Activated naive CD4-positive, alpha-beta T cell treated with anti-CD3 and anti-CD28 coated beads, Interleukin-2, amount 50 U/mL, for 72 hours (primary cell): ENCODE data around the gene PPIF. TPM values are rescaled to one million over a fixed set of nuclear protein-coding genes. Genes with fewer than 3 reads are reported as not detected.

Experiments used
- ATAC-seq, 2 donors: fragments of 150-1000 bp; cut with Tn5 transposase; 2 replicates each; pipeline ENCODE4 v1.10.0; 2021; ENCODE audit warnings: mild to moderate bottlenecking in 2 of 2, moderate library complexity in 2 of 2
- DNase-seq, 2 donors: peaks; one replicate each; pipeline ENCODE4 v3.0.0; 2021 to 2022; ENCODE audit warnings: low spot score in 2 of 2
- H3K27ac Mint-ChIP-seq, 2 donors: one replicate each; pipeline ENCODE4 v1.8.0; 2022; ENCODE audit warnings: mild to moderate bottlenecking in 2 of 2, mixed read lengths in 2 of 2
- H3K36me3 Mint-ChIP-seq, 2 donors: one replicate each; pipeline ENCODE4 v1.8.0; 2022; ENCODE audit warnings: mixed read lengths in 2 of 2
- H3K9me3 Mint-ChIP-seq, 2 donors: one replicate each; pipeline ENCODE4 v1.8.0; 2022; ENCODE audit warnings: mixed read lengths in 2 of 2
- total RNA-seq, 2 donors: library from RNA; stranded (reverse); gene quantifications; one replicate each; pipeline ENCODE4 v1.2.3, GENCODE V29; 2022

The PPIF gene
- total RNA-seq, 2 donors from 2014 or later = 60.2 to 144 TPM

DNA sequence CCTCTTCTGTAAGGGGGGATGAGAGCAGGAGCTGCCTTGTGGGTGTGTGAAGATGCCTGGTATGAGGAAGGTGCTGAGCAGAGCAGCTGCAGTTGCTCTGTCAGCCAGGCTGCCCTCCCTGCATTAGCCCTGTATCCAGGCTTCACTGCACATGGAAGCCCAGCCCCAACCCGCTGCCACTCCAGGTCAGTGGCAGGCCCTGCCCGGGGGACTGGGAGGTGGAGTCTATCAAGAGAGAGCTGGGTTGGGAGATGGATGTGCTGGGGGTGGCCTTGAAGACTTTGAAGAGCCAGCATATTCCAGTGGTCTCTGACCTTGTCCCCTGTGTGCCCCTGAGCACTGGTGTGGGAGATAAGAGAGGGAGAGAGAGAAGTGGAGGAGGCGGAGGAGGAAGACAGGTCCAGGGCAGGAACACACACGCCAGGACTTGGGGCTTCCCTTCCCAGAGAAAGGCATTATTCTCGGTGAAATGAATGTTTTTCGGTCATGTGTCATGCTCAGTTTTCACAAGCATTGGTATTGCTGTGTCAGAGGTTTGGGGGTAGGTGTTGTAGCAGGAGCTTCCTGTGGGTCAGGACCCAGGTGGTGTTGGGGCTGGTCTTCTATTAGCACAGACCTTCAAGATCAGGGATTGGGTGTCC lies 2.6 kb downstream of the PPIF start:
- no peaks in the 10 kb centered on the region for H3K9me3 Mint-ChIP-seq
- peak in 1 of 2 donors; percentile 49 for DNase-seq
- peaks cover 53 to 58% of the 10 kb centered on the region in 2 donors for H3K36me3 Mint-ChIP-seq
- no peak for ATAC-seq
- peak overlapping the region; percentile 96 for H3K27ac Mint-ChIP-seq

DNA sequence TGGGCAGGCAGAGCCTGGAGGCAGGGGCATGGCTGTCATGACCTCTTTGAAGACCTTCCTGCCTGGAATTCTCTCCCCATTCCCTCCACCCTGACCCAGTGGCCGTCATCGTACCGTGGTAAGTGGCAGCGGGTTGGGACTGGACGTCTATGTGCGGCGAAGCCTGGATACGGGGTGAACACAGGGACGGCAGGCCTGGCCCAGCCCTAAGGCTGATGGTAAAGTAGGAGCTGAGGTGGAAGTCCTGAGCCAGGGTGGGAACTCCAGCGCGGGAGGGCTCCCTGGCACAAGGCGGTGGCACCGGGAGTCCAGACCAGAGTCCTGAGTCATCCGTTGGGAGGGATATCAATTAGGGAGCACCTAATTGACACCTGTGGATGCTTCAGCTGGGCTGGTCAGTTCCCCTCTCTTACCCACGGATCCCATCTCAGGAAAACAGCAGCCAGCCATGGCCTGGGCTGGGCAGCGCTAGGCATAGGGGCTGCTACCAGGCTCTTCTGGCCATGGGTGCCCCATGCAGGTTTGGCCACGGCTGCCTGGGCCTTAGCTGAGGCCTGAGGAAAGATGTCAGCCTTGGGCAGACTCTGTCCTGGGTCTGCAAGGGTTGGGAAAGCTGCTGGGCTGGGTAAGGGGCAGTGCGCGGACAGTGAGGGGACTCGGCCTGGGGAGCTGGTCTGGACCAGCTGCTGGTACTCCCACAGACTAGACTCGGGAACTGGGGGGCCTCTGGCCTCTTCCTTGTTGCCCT lies 3.3 kb downstream of the PPIF start:
- ATAC-seq (no peak), DNase-seq (peak; percentile 3 to 47)
- H3K9me3 Mint-ChIP-seq = no peaks in the 10 kb centered on the region
- peaks cover 57 to 65% of the 10 kb centered on the region in 2 donors for H3K36me3 Mint-ChIP-seq
- peak overlapping the region; percentile 96 for H3K27ac Mint-ChIP-seq

DNA sequence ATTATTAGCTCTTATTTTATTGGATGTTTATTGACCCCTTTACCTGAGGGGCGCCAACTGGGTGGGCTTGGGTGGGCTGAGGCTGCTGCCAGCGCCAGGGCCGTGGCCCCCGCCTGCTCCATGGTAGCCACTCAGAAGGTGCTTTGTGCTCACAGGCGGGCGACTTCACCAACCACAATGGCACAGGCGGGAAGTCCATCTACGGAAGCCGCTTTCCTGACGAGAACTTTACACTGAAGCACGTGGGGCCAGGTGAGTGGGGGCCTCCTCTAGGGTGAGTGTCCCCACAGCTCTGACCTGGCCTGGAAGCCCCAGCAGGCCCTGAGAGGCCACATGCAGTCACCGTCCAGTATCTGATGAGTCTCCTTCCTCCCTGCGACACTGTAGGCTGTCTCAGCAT lies 4.1 kb downstream of the PPIF start:
- H3K36me3 Mint-ChIP-seq = peaks cover 61 to 68% of the 10 kb centered on the region in 2 donors
- H3K9me3 Mint-ChIP-seq = no peaks in the 10 kb centered on the region
- no peak for ATAC-seq
- DNase-seq = peak; percentile 1 to 44
- no peak overlapping the region for H3K27ac Mint-ChIP-seq

DNA sequence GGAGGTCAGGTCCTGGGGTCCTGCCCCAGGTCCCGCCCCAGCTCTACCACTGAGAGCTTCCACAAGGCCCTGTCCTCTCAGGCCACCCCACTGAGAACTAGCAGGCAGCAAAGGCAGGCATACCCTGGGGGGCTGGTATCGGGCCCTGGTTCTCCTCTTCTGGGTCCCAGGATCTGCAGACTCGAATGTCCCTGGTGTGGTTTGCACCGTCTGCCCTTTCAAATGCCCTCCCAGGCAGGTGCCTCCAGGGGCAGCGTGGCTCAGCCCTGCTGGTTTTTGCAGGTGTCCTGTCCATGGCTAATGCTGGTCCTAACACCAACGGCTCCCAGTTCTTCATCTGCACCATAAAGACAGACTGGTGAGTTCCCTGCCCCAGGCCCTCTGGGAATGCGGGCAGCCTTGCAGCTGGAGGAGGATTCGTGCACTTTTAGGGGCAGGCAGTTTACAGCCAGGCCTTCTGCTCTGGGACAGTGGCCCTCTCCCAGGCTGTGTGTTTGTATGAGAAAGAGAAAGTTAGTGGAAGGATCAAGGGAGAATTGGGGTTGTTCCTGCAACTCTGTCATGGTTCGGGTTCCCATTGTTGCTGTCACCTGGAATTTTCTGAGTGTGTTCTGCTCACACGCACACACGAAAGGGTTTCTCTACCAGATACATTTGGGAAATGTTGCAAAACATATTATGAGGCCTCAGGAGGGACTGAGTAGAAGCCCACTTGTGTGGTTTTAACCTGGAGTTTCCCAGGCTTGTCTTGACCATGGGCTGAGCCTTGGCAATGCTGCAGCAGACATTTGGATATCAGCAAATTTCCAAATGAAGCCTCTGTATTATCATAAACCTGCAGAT lies 5.0 kb downstream of the PPIF start:
- ATAC-seq (no peak), DNase-seq (peak; percentile 4 to 52)
- Mint-ChIP-seq H3K27ac (no peak overlapping the region), H3K9me3 (no peaks in the 10 kb centered on the region), H3K36me3 (peaks cover 61 to 74% of the 10 kb centered on the region in 2 donors)

DNA sequence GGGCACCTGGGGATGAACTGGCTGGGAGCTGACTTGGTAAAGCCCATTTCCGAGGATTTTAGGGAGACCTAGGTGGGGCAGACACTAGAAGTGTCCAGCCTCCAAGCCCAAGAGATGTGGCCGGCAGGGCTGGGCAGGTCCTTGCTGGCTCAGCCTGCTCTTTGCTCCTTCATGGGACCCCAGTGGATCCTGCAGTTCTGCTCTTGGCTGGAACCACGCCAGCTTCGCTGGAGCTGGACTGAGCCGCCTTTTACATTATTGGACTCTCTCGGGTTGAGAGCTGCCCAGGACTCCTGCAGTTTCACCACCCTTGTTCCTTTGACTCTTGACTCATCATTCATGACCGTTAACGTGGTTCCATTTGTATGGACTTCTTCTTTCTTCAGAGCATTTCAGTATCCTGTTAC lies 5.7 kb downstream of the PPIF start:
- ATAC-seq (no peak), DNase-seq (peak; percentile 2 to 53)
- H3K9me3 Mint-ChIP-seq = no peaks in the 10 kb centered on the region
- H3K27ac Mint-ChIP-seq = peak overlapping the region; percentile 16 to 50
- H3K36me3 Mint-ChIP-seq = peaks cover 60 to 73% of the 10 kb centered on the region in 2 donors

DNA sequence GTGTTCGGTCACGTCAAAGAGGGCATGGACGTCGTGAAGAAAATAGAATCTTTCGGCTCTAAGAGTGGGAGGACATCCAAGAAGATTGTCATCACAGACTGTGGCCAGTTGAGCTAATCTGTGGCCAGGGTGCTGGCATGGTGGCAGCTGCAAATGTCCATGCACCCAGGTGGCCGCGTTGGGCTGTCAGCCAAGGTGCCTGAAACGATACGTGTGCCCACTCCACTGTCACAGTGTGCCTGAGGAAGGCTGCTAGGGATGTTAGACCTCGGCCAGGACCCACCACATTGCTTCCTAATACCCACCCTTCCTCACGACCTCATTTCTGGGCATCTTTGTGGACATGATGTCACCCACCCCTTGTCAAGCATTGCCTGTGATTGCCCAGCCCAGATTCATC lies 6.5 kb downstream of the PPIF start:
- no peaks in the 10 kb centered on the region for H3K9me3 Mint-ChIP-seq
- peaks cover 52 to 66% of the 10 kb centered on the region in 2 donors for H3K36me3 Mint-ChIP-seq
- peak overlapping the region; percentile 16 to 50 for H3K27ac Mint-ChIP-seq

DNA sequence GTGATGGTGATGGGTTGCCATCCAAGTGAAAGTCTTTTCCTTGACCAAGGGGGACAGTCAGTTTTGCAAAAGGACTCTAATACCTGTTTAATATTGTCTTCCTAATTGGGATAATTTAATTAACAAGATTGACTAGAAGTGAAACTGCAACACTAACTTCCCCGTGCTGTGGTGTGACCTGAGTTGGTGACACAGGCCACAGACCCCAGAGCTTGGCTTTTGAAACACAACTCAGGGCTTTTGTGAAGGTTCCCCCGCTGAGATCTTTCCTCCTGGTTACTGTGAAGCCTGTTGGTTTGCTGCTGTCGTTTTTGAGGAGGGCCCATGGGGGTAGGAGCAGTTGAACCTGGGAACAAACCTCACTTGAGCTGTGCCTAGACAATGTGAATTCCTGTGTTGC lies 6.9 kb downstream of the PPIF start:
- Mint-ChIP-seq H3K36me3 (peaks cover 48 to 61% of the 10 kb centered on the region in 2 donors), H3K27ac (peak overlapping the region; percentile 16 to 77), H3K9me3 (no peaks in the 10 kb centered on the region)
- DNase-seq (peak in 1 of 2 donors; percentile 21), ATAC-seq (no peak)

More for the DNA sequence above, 6.5 kb downstream of the PPIF start:
- ATAC-seq (no peak), DNase-seq (peak in 1 of 2 donors; percentile 49)

DNA sequence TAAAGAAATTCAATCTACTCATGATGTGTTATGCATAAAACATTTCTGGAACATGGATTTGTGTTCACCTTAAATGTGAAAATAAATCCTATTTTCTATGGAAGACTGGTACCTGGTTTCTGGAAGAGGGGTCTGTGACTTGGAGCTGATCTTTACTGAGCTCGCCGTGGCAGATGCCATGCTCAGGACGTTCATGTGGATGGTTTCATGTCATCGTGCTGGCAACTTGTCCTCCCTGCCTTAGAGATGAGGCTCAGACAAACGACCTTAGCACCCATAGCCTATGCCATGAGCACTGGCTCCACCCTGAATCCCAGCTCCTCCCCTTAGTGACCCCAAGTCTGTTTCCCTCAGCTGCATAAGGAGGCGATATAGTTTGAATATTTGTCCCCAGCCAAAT lies 7.3 kb downstream of the PPIF start:
- H3K9me3 Mint-ChIP-seq = no peaks in the 10 kb centered on the region
- H3K27ac Mint-ChIP-seq = peak overlapping the region in 1 of 2 donors; percentile 77
- DNase-seq = peak in 1 of 2 donors; percentile 23
- H3K36me3 Mint-ChIP-seq = peaks cover 44 to 59% of the 10 kb centered on the region in 2 donors
- ATAC-seq = no peak

DNA sequence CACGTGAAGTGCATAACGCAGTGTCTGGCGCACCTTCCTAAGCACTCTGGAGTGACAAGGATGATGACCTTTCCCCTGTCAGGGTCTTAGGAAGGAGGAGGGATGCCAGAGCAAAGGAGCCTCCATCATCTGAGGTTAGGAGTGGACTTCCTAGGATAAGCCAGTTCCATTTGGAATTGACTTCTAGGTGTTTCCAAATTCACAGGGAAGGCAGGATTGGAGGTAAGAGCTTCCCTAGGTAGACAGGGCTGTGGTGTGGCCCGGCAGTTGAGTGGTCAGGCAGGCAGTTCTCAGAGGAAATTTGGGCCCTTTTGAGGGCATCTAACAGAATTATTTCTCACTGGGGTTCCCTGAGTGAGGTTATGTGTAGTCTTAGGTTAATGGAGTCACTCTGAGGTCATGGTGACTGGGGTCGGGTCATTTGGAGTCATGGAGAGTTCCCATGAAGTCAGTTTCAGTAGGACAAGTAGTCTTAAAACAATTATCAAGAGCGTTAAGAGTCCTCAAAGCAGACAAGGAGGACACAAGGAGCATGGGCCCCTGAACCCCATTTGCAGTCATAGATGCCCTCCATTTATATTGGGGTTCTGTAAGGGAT lies 8.2 kb downstream of the PPIF start:
- DNase-seq (peak; percentile 1 to 11), ATAC-seq (no peak)
- H3K9me3 Mint-ChIP-seq = no peaks in the 10 kb centered on the region
- peaks cover 36 to 52% of the 10 kb centered on the region in 2 donors for H3K36me3 Mint-ChIP-seq
- peak overlapping the region in 1 of 2 donors; percentile 53 for H3K27ac Mint-ChIP-seq

DNA sequence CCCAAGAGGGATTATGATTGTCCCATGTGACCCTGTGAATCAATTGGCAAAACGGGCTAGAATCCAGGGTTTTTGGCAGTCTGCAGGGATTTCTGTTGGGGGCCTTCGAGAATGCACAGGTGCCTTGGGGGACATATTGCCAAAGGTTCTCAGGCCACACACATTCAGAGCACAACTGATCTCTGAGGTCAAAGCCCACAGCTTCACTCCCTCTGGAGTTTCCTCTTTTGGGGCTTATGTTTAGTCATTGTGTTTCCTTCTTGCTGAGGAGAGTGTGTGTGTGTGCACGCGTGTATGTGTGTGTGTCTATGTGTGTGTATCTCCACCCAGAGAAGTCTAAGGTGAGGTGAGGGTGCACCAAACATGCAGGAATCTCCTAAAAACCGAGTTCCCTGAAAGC lies 8.8 kb downstream of the PPIF start:
- ATAC-seq (peak in 1 of 2 donors; percentile 47), DNase-seq (peak; percentile 3 to 42)
- no peak overlapping the region for H3K27ac Mint-ChIP-seq
- H3K9me3 Mint-ChIP-seq = no peaks in the 10 kb centered on the region
- peaks cover 36 to 52% of the 10 kb centered on the region in 2 donors for H3K36me3 Mint-ChIP-seq

DNA sequence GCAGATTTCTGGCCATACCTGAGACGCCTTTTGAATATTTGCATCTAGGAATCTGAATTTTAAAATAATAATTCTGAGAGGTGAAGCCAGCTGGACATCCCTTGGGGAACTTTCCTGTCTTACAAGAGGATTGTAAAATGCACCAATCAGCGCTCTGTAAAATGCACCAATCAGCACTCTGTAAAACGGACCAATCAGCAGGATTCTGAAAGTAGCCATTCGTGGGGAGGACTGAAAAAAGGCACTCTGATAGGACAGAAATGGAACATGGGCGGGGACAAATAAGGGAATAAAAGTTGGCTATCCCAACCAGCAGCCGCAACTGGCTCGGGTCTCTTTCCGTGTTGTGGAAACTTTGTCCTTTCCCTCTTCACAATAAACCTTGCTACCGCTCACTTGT lies 9.9 kb downstream of the PPIF start:
- DNase-seq = peak; percentile 0 to 25
- Mint-ChIP-seq H3K27ac (no peak overlapping the region), H3K36me3 (peaks cover 34 to 43% of the 10 kb centered on the region in 2 donors), H3K9me3 (no peaks in the 10 kb centered on the region)
- no peak for ATAC-seq

DNA sequence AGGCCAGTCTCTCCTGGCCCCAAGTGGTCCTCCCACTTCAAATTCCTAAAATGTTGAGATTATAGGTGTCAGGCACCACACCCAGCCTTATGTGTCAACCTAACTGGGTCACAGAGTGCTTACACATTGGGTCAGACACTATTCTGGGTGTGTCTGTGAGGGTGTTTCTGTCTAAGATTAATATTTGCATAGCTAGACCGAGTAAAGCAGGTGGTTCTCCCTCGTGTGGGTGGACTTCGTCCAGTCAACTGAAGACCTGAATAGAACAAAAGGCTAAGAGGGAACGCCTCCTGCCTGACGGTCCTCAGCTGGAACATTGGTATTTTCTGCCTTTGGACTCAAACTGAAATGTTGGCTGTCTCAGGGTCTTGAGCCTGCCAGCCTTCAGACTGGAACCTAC lies 11.5 kb downstream of the PPIF start:
- no peak overlapping the region for H3K27ac Mint-ChIP-seq
- H3K9me3 Mint-ChIP-seq = no peaks in the 10 kb centered on the region
- H3K36me3 Mint-ChIP-seq = peaks cover 17 to 27% of the 10 kb centered on the region in 2 donors
- DNase-seq (peak; percentile 0 to 28), ATAC-seq (no peak)

DNA sequence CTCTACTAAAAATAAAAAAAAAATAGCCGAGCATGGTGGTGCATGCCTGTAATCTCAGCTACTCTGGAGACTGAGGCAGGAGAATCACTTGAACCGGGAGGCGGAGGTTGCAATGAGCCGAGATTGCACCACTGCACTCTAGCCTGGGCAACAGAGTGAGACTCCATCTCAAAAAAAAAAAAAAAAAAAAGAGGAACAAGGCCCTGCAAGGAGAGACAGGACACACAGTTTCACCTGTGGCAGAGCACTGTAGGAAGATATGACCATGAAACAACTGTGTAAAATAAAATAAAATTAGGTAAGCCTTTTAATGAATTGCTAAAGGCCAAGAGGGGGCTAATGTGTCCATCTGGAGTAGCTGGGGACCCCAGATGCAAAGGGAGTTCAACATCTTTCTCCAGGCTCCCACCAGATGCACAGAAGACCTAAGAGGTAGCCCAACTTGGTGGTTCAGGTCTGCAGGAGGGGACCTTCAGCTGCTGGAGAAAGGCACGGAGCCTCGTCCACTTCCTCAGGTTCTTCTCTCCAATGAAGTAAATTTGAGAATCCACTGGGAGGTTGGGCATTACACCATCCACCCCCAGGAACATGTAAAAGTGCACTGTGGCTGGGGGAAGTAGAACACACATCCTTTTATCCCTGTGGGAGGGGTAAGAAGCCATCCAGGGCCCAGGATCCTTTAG lies 12.7 kb downstream of the PPIF start:
- peaks cover 8 to 16% of the 10 kb centered on the region in 2 donors for H3K36me3 Mint-ChIP-seq
- peaks cover 0 to 7% of the 10 kb centered on the region in 2 donors for H3K9me3 Mint-ChIP-seq
- DNase-seq (peak in 1 of 2 donors; percentile 3), ATAC-seq (no peak)
- H3K27ac Mint-ChIP-seq = no peak overlapping the region

DNA sequence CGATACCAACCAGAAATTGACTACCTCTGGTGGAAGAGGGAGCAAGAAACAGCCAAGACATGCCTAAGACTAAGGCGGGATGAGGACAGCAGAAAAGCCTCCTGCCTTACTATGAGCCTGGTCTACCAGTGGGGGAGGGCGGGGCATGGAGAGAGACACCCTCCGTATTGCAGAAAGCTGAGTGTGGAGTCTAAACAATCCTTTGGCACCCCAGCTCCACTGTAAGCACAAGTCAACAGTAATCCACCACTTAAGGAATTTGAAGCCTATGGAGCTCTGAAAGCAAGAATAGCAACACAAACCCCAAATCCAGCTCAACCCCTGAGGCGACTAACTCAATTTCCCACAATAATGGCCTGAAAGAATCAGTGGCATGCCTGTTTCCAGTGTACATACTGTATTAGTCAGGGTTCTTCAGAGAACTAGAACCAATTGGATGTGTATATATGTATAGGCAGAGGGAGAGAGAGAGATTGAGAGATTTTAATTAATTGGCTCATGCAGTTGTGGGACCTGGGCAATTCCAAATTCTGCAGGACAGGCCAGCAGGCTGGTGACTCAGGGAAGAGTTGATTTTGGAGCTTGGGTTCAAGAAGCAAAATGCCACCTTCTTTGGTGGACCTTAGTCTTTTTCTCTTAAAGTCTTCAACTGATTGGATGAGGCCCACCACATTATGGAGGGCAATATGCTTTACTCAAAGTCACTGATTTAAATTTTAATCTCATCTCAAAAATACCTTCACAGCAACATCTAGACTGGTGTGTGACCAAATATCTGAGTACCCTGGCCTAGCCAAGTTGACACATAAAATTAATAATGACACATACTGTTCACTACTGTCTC lies 13.5 kb downstream of the PPIF start:
- Mint-ChIP-seq H3K36me3 (peaks cover 2 to 8% of the 10 kb centered on the region in 2 donors), H3K27ac (no peak overlapping the region), H3K9me3 (peaks cover 0 to 7% of the 10 kb centered on the region in 2 donors)
- DNase-seq (peak; percentile 1 to 35), ATAC-seq (peak in 1 of 2 donors; percentile 7)

DNA sequence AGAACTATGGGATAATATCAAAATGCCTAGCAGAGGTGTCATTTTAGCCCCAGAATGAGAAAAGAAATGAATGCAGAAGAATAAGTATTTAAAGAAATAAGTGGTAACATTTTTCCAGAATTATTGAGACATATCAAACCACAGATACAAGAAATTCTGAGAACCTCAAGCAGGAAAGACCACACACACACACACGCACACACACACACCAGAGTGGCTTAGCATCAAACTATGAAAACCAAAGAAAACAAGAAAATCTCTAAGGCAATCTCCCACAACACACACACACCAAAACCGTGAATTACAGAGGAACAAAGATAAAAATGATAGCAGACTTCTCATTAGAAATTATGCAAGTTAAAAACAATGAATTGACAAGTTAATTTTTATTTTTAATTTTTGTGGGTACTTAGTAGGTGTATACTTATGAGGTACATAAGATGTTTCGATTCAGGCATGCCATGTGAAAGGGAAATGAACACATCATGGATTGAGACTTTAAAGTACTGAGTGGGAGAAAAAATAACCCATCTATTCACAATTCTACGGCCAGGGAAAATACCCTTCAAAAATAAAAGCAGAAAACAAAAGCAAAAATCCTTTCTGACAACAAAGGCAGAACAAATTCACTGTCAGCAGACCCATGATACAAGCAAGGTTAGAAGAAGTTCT lies 14.6 kb downstream of the PPIF start:
- H3K36me3 Mint-ChIP-seq = peaks cover 0 to 4% of the 10 kb centered on the region in 2 donors
- no peak overlapping the region for H3K27ac Mint-ChIP-seq
- peaks cover 0 to 7% of the 10 kb centered on the region in 2 donors for H3K9me3 Mint-ChIP-seq

More for the DNA sequence above, 14.6 kb downstream of the PPIF start:
- DNase-seq (peak in 1 of 2 donors; percentile 0), ATAC-seq (no peak)
